ENCODE measurements around the gene HIBCH. TPM values are rescaled to one million over a fixed set of nuclear protein-coding genes. Genes with fewer than 3 reads are reported as not detected.

Gene HIBCH
- total RNA-seq, 2 donors from 2014 or later, result 30.8 to 46.7 TPM

DNA sequence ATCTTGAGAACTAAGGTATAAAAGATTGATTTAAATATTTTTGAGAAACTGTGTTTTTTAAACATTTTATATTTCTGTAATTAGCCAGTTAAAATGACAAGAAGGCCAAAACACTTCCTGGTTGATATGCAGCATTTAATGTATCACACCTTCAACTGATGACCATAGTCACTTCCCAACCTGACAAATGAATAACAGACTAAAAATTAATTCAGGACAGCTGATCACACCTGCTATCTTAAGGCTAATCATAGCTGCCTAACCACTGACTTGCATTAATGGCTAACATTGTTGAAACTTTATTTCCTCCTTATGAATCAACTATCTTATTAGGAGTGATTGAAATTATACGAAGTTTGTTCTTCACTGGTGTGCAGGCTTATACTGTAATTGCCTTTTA, 131.3 kb downstream of the HIBCH start:
- Histone ChIP-seq H3K4me3 (ENCODE audit: low read length) (no peak overlapping the region), H3K9me3 (ENCODE audit: control insufficient read depth, low read length) (no peaks in the 10 kb centered on the region), H3K9ac (ENCODE audit: extremely low read depth, low read length, poor library complexity, severe bottlenecking) (no peak overlapping the region), H3K27me3 (ENCODE audit: control insufficient read depth, insufficient read depth, low read length, poor library complexity, severe bottlenecking) (no peaks in the 10 kb centered on the region), H3K27ac (ENCODE audit: low read depth, low read length) (no peak overlapping the region), H3K36me3 (ENCODE audit: control insufficient read depth, insufficient read depth, low read length) (no peaks in the 10 kb centered on the region), H3K4me1 (ENCODE audit: control insufficient read depth, insufficient read depth, low read length) (no peaks in the 10 kb centered on the region)
- TF ChIP-seq, protein P1, sequence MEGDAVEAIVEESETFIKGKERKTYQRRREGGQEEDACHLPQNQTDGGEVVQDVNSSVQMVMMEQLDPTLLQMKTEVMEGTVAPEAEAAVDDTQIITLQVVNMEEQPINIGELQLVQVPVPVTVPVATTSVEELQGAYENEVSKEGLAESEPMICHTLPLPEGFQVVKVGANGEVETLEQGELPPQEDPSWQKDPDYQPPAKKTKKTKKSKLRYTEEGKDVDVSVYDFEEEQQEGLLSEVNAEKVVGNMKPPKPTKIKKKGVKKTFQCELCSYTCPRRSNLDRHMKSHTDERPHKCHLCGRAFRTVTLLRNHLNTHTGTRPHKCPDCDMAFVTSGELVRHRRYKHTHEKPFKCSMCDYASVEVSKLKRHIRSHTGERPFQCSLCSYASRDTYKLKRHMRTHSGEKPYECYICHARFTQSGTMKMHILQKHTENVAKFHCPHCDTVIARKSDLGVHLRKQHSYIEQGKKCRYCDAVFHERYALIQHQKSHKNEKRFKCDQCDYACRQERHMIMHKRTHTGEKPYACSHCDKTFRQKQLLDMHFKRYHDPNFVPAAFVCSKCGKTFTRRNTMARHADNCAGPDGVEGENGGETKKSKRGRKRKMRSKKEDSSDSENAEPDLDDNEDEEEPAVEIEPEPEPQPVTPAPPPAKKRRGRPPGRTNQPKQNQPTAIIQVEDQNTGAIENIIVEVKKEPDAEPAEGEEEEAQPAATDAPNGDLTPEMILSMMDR (conservative IDR thresholded peaks at IDR 0.05), result no peak
- Mint-ChIP-seq H3K4me3 (no peak overlapping the region), H3K9me3 (no peaks in the 10 kb centered on the region), H3K27me3 (ENCODE audit: insufficient read depth) (no peaks in the 10 kb centered on the region), H3K4me1 (no peaks in the 10 kb centered on the region), H3K36me3 (ENCODE audit: low read depth) (no peaks in the 10 kb centered on the region), H3K27ac (no peak overlapping the region)
- no peak for DNase-seq
- 100% methylated on average over 1 of the region's 1 CpG; no CpG with 5 or more reads in 1 of the 2 experiments for WGBS, 2 experiments (ENCODE audit: insufficient coverage in 1 of 2, insufficient read length in 1 of 2)

DNA sequence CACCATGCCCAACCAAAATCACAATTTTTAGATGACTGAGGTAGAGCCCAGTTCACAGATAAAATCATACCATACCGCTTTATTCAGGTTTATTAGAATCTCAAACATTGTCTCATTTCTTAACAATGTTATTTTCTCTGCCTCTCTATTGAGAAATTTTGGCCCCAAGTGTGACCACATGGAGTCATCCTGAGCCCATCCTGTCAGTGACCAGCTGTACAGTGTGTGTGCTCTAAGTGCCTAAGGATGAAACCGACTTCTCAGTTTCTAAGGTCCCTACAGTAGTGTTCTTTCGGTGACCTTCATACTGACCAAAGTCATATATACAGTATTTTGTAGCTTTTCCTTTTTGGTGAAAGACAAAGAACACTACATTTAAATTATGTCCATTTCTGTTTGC, 133.4 kb downstream of the HIBCH start:
- Mint-ChIP-seq H3K4me1 (peaks cover 1% of the 10 kb centered on the region), H3K27me3 (ENCODE audit: insufficient read depth) (peaks cover 2% of the 10 kb centered on the region), H3K27ac (no peak overlapping the region), H3K4me3 (no peak overlapping the region), H3K36me3 (ENCODE audit: low read depth) (no peaks in the 10 kb centered on the region), H3K9me3 (no peaks in the 10 kb centered on the region)
- Histone ChIP-seq H3K36me3 (ENCODE audit: control insufficient read depth, insufficient read depth, low read length) (no peaks in the 10 kb centered on the region), H3K9ac (ENCODE audit: extremely low read depth, low read length, poor library complexity, severe bottlenecking) (no peak overlapping the region), H3K4me1 (ENCODE audit: control insufficient read depth, insufficient read depth, low read length) (no peaks in the 10 kb centered on the region), H3K4me3 (ENCODE audit: low read length) (no peak overlapping the region), H3K9me3 (ENCODE audit: control insufficient read depth, low read length) (no peaks in the 10 kb centered on the region), H3K27me3 (ENCODE audit: control insufficient read depth, insufficient read depth, low read length, poor library complexity, severe bottlenecking) (peaks cover 8% of the 10 kb centered on the region), H3K27ac (ENCODE audit: low read depth, low read length) (no peak overlapping the region)
- TF ChIP-seq, protein P1 (conservative IDR thresholded peaks at IDR 0.05), result no peak
- WGBS, 2 experiments (ENCODE audit: insufficient coverage in 1 of 2, insufficient read length in 1 of 2), result 93% methylated on average over 3 of the region's 3 CpGs
- no peak for DNase-seq

DNA sequence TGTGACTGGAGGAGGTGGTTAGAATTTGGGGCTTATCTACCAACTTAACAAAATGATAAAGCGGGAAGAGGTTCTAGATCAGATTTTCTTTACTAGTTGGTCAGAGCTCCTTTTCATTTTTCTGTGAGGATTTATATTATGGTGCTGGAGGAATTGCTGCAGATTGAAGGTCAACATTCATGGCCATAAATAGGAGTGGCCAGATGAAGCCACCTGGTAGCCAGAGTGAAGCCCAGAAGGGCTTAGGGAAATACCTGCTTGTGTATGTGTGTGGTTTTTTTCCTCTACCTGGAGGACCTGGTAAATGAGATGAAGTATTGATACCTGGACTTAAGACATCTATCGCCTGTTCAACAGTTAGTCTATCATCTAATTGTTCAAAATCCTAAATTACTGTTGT, 134.2 kb downstream of the HIBCH start:
- H3K27ac ChIP-seq (ENCODE audit: low read depth, low read length), result no peak overlapping the region
- WGBS, 2 experiments (ENCODE audit: insufficient coverage in 1 of 2, insufficient read length in 1 of 2), result 84 to 100% methylated on average over 1 to 2 of the region's 2 CpGs

More for the DNA sequence above, 134.2 kb downstream of the HIBCH start:
- Mint-ChIP-seq H3K27ac (no peak overlapping the region), H3K4me1 (peaks cover 4% of the 10 kb centered on the region), H3K27me3 (ENCODE audit: insufficient read depth) (peaks cover 5% of the 10 kb centered on the region), H3K36me3 (ENCODE audit: low read depth) (no peaks in the 10 kb centered on the region), H3K9me3 (no peaks in the 10 kb centered on the region), H3K4me3 (no peak overlapping the region)
- Histone ChIP-seq H3K36me3 (ENCODE audit: control insufficient read depth, insufficient read depth, low read length) (no peaks in the 10 kb centered on the region), H3K9me3 (ENCODE audit: control insufficient read depth, low read length) (no peaks in the 10 kb centered on the region), H3K4me1 (ENCODE audit: control insufficient read depth, insufficient read depth, low read length) (no peaks in the 10 kb centered on the region), H3K4me3 (ENCODE audit: low read length) (no peak overlapping the region), H3K9ac (ENCODE audit: extremely low read depth, low read length, poor library complexity, severe bottlenecking) (no peak overlapping the region), H3K27me3 (ENCODE audit: control insufficient read depth, insufficient read depth, low read length, poor library complexity, severe bottlenecking) (peaks cover 12% of the 10 kb centered on the region)
- TF ChIP-seq, protein P1 (conservative IDR thresholded peaks at IDR 0.05), result no peak
- no peak for DNase-seq
